ENCODE measurements around the gene TBC1D9. TPM values are rescaled to one million over a fixed set of nuclear protein-coding genes. Genes with fewer than 3 reads are reported as not detected.

Gene TBC1D9
- total RNA-seq, 2 donors from 2014 or later = 0.05 to 0.33 TPM

DNA sequence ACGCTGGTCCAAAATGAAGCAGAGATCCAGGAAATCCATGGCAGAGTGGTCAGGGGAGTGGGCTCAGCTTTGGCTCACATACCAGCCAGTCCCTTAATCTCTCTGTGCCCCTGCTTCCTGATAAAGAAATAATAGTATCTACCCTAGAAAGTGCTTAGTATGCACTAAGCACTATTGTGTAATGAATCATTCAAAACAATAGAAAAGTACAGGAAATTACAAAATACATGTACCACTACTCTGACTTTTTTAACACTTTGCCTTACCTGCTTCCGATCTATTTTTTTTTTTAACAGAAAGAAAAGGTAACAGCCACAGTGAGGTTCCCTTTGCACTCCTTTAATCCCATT lies 49.9 kb downstream of the TBC1D9 start:
- Mint-ChIP-seq H3K27ac (no peak overlapping the region), H3K9me3 (no peaks in the 10 kb centered on the region), H3K36me3 (no peaks in the 10 kb centered on the region), H3K4me3 (no peak overlapping the region), H3K4me1 (ENCODE audit: low read depth in 2 of 2) (no peaks in the 10 kb centered on the region), H3K27me3 (peaks cover 2 to 10% of the 10 kb centered on the region in 2 donors)
- ATAC-seq = no peak
- DNase-seq (ENCODE audit: low spot score) = no peak

DNA sequence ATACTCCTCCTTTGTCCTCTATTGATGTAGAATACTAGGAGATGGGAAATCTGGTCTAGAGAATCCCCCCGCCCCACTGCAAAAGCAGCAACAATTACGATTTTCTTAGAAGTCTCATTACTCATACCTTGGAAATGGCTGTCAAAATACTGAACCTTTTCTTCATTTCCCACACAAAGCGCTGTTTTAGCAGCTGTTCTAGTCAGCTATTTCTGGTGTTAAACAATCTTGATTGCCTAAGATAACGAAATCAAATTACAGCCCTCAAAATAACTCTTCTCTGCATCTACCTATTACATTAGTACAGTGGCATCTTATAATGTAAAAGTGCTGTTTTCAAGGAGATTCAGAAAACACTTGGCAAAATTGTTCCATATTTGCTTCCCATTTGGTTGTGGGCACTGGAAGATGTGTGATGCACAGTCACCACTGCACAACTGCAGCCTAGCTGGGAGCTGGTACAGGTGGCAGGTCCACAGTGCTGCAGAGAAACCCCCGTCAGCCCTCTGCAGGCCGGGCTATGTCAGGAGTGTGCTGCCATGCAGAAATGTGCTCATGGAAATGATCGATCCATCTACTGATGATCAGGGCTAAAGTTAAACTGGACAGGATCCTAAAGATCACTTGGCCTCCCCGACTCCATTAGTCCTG lies 50.4 kb downstream of the TBC1D9 start:
- no peaks in the 10 kb centered on the region for H3K9me3 Mint-ChIP-seq
- peaks cover 2 to 10% of the 10 kb centered on the region in 2 donors for H3K27me3 Mint-ChIP-seq
- H3K4me3 Mint-ChIP-seq = no peak overlapping the region
- no peaks in the 10 kb centered on the region for H3K4me1 Mint-ChIP-seq (ENCODE audit: low read depth in 2 of 2)
- ATAC-seq (no peak), DNase-seq (ENCODE audit: low spot score) (no peak)
- H3K36me3 Mint-ChIP-seq = no peaks in the 10 kb centered on the region
- H3K27ac Mint-ChIP-seq = no peak overlapping the region

DNA sequence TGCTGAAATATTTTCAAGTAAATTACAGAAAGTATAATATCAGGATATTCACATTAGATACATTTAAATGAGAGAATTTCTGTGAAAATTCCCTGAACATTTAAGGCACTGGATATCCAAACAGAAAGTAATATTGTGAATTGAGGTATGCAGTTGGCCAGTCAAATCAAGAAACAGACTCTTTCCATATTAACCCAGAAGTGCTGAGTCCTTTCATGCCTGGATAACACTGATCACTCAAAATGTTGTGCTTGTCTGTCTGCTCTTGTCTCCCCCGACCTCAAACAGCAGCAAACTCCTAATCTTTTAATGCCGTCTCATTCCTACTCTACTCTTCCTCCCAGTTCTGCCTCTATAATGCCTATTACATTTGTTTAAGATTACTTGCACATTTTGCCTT lies 51.2 kb downstream of the TBC1D9 start:
- ATAC-seq = no peak
- DNase-seq (ENCODE audit: low spot score) = no peak
- H3K27ac Mint-ChIP-seq = no peak overlapping the region
- no peaks in the 10 kb centered on the region for H3K4me1 Mint-ChIP-seq (ENCODE audit: low read depth in 2 of 2)
- no peak overlapping the region for H3K4me3 Mint-ChIP-seq
- H3K27me3 Mint-ChIP-seq = peaks cover 2 to 10% of the 10 kb centered on the region in 2 donors
- no peaks in the 10 kb centered on the region for H3K36me3 Mint-ChIP-seq
- H3K9me3 Mint-ChIP-seq = no peaks in the 10 kb centered on the region

DNA sequence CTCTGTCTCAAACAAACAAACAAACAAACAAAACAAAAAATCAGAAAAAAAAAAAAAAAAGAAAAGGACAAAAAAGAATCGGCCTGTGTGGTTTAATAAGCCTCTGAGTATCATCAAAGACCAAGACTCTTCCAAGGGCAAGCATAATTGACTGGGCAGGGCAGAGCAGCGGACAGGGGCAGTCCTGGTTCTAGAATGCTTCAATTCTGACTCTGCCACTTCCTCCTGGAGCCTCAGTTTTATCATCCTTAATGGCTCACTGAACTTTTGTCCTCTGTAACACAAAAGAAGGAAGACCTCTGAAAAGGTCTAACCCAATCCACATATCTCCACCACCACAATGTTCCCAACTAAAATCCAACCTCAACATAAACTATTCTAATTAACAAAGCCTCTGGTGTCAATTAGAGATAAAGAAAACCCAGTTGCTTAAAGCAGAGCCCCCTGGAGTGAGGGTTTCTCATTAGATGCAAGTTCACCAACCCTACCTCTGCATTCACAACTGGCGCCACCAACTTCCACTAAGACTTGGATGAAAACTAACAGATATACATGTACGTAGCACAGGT lies 51.7 kb downstream of the TBC1D9 start:
- no peaks in the 10 kb centered on the region for H3K4me1 Mint-ChIP-seq (ENCODE audit: low read depth in 2 of 2)

DNA sequence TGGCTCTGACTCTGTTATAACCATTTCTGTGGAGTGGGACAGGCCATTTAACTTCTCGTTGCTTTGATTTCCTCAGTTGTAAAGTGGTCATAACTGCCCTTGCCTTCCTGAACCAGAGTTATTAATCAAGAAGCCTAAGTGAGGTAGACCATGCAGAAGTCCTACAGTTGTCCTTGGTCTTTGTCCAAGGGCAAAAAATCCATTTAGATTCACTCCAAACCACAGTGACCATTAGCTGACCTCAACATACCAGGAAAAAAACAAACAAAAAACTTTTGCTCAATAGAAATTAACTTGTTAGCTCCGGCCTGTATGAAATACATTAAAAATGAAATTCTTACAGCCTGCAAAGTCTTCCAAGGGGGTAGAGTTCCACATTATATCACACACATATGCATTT lies 52.7 kb downstream of the TBC1D9 start:
- Mint-ChIP-seq H3K4me3 (no peak overlapping the region), H3K4me1 (ENCODE audit: low read depth in 2 of 2) (no peaks in the 10 kb centered on the region), H3K27ac (no peak overlapping the region), H3K9me3 (no peaks in the 10 kb centered on the region), H3K36me3 (no peaks in the 10 kb centered on the region), H3K27me3 (peaks cover 2 to 10% of the 10 kb centered on the region in 2 donors)
- DNase-seq (ENCODE audit: low spot score) (no peak), ATAC-seq (no peak)

More for the DNA sequence above, 51.7 kb downstream of the TBC1D9 start:
- no peak for DNase-seq (ENCODE audit: low spot score)
- no peak for ATAC-seq
- Mint-ChIP-seq H3K4me3 (no peak overlapping the region), H3K27me3 (peaks cover 2 to 10% of the 10 kb centered on the region in 2 donors), H3K9me3 (no peaks in the 10 kb centered on the region), H3K36me3 (no peaks in the 10 kb centered on the region), H3K27ac (no peak overlapping the region)

DNA sequence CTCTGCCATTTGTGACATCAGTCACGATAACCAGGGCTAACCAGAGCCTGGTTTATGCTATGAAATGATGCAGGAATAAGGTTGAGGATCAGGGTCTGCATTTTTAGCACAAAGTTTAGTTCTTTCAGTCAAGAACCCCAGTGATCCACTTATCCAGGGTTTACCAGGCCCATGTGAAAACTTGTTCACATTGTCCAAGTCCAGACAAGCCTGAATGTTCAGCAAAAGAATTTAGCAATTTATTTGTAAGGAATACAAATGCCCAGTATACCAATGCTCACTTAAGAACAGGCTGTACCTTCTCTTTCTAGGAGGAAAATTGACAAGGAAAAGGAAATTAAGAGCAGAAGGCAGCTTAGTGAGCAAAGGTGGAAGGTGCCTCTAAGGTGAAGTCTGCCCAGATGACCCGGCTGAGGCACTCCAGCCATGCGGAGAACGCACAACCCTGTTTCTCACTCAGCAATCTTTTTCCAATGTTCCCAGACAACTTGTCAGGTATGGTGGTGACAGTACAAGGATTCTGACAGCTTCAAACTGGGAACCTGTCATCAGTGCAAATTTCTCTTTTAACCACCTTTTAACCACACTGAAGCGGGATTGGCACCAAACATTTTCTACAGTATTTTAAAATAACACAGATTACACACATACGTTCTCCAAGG lies 54.0 kb downstream of the TBC1D9 start:
- no peak for DNase-seq (ENCODE audit: low spot score)
- ATAC-seq = no peak
- H3K9me3 Mint-ChIP-seq = no peaks in the 10 kb centered on the region
- no peak overlapping the region for H3K4me3 Mint-ChIP-seq
- no peaks in the 10 kb centered on the region for H3K36me3 Mint-ChIP-seq
- no peak overlapping the region for H3K27ac Mint-ChIP-seq
- no peaks in the 10 kb centered on the region for H3K4me1 Mint-ChIP-seq (ENCODE audit: low read depth in 2 of 2)
- H3K27me3 Mint-ChIP-seq = peaks cover 10% of the 10 kb centered on the region in 2 donors

DNA sequence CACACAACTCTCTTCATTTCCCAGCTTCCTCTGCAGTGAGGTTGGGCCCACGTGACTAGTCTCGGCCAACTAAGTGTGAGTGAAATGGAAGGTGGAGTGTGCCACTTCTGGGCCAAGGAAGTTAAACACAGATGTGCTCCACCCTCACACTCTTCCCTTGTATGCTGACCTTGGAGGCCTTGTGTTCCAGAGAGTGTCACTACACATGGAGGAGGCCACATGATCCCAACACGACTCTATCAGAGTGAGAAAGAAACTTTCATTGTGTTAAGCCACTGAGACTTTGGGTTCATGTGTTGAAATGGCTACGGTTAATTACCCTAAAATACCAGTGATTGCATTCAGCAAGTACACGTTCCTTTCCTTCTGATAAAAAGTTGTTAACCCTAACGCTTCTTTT lies 55.1 kb downstream of the TBC1D9 start:
- H3K27ac Mint-ChIP-seq = no peak overlapping the region
- peaks cover 8 to 10% of the 10 kb centered on the region in 2 donors for H3K27me3 Mint-ChIP-seq
- no peaks in the 10 kb centered on the region for H3K36me3 Mint-ChIP-seq
- no peak overlapping the region for H3K4me3 Mint-ChIP-seq
- H3K4me1 Mint-ChIP-seq (ENCODE audit: low read depth in 2 of 2) = no peaks in the 10 kb centered on the region
- H3K9me3 Mint-ChIP-seq = no peaks in the 10 kb centered on the region
- ATAC-seq (no peak), DNase-seq (ENCODE audit: low spot score) (no peak)

GRCh38 chr4:140697709-140698560 lies 58.2 kb downstream of the TBC1D9 start:
- ATAC-seq (no peak), DNase-seq (ENCODE audit: low spot score) (no peak)
- Mint-ChIP-seq H3K27ac (no peak overlapping the region), H3K36me3 (no peaks in the 10 kb centered on the region), H3K4me3 (no peak overlapping the region), H3K27me3 (peaks cover 7 to 13% of the 10 kb centered on the region in 2 donors), H3K4me1 (ENCODE audit: low read depth in 2 of 2) (no peaks in the 10 kb centered on the region), H3K9me3 (no peaks in the 10 kb centered on the region)

DNA sequence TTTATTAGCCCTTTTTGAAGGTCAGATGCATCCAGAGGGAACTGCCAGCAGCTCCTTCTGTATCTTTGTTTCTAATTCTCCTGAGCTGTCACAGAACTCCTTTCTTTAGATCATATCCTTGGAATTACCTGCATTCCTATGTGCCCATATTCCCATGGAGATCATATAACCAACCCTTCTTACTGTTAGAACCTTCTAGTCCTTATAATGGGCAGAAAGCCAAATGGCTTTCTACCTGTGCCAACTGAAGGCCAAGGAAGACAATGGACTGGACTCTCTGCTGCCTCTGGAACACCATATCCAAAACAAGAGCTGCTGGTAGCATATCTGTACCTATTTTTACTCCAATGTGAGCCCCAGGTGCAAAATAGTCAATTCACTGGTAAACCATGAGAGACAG lies 60.7 kb downstream of the TBC1D9 start:
- no peak overlapping the region for H3K27ac Mint-ChIP-seq
- no peak overlapping the region for H3K4me3 Mint-ChIP-seq
- H3K9me3 Mint-ChIP-seq = no peaks in the 10 kb centered on the region
- DNase-seq (ENCODE audit: low spot score) (no peak), ATAC-seq (no peak)
- peaks cover 8 to 13% of the 10 kb centered on the region in 2 donors for H3K27me3 Mint-ChIP-seq
- no peaks in the 10 kb centered on the region for H3K36me3 Mint-ChIP-seq
- no peaks in the 10 kb centered on the region for H3K4me1 Mint-ChIP-seq (ENCODE audit: low read depth in 2 of 2)

- no peaks in the 10 kb centered on the region for H3K36me3 Mint-ChIP-seq
- ATAC-seq (no peak), DNase-seq (ENCODE audit: low spot score) (no peak)
- H3K27me3 Mint-ChIP-seq = peaks cover 17 to 24% of the 10 kb centered on the region in 2 donors
- no peaks in the 10 kb centered on the region for H3K9me3 Mint-ChIP-seq
- no peaks in the 10 kb centered on the region for H3K4me1 Mint-ChIP-seq (ENCODE audit: low read depth in 2 of 2)
- no peak overlapping the region for H3K27ac Mint-ChIP-seq
- no peak overlapping the region for H3K4me3 Mint-ChIP-seq
Measured at GRCh38 chr4:140693562-140693961, 62.6 kb downstream of the TBC1D9 start.

- H3K27me3 Mint-ChIP-seq = peaks cover 17 to 20% of the 10 kb centered on the region in 2 donors
- DNase-seq (ENCODE audit: low spot score) (no peak), ATAC-seq (no peak)
- no peaks in the 10 kb centered on the region for H3K36me3 Mint-ChIP-seq
- no peak overlapping the region for H3K4me3 Mint-ChIP-seq
- H3K27ac Mint-ChIP-seq = no peak overlapping the region
- no peaks in the 10 kb centered on the region for H3K4me1 Mint-ChIP-seq (ENCODE audit: low read depth in 2 of 2)
- no peaks in the 10 kb centered on the region for H3K9me3 Mint-ChIP-seq
Measured at GRCh38 chr4:140691369-140691768, 64.8 kb downstream of the TBC1D9 start.

DNA sequence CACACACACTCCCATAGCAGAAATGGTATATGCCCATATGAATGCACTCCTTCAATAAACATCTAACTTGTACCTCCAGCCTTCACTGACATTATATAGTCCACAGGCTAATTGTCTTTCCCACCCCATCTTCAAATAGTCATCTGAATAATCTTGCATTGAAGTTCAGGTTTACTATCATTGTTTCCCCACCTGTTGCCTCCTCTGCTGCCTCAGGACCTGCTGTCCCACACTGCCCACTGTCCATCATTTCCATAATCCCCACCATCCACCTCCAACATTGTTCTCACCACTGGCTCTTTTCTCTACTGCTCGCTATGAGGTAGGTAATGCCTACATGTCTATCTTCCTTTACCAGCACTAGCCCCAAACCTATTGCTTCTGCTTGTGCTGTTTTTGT lies 66.1 kb downstream of the TBC1D9 start:
- H3K27ac Mint-ChIP-seq = no peak overlapping the region
- peaks cover 10 to 15% of the 10 kb centered on the region in 2 donors for H3K27me3 Mint-ChIP-seq
- no peaks in the 10 kb centered on the region for H3K36me3 Mint-ChIP-seq
- H3K9me3 Mint-ChIP-seq = no peaks in the 10 kb centered on the region
- no peak for ATAC-seq
- no peaks in the 10 kb centered on the region for H3K4me1 Mint-ChIP-seq (ENCODE audit: low read depth in 2 of 2)
- DNase-seq (ENCODE audit: low spot score) = no peak
- no peak overlapping the region for H3K4me3 Mint-ChIP-seq

- Mint-ChIP-seq H3K36me3 (no peaks in the 10 kb centered on the region), H3K27ac (no peak overlapping the region), H3K27me3 (peaks cover 10 to 15% of the 10 kb centered on the region in 2 donors), H3K9me3 (no peaks in the 10 kb centered on the region), H3K4me1 (ENCODE audit: low read depth in 2 of 2) (no peaks in the 10 kb centered on the region), H3K4me3 (no peak overlapping the region)
- DNase-seq (ENCODE audit: low spot score) (no peak), ATAC-seq (no peak)
Measured at GRCh38 chr4:140689623-140690022, 66.6 kb downstream of the TBC1D9 start.

Data from natural killer cell treated with Interleukin-12 subunit alpha and Interleukin-12 subunit beta and Interleukin-15 and Interleukin-18, amount 100 ng/mL, for 72 hours (primary cell).